ENCODE data around the gene COBL. TPM values are rescaled to one million over a fixed set of nuclear protein-coding genes. Genes with fewer than 3 reads are reported as not detected.

The COBL gene
- total and polyA plus RNA-seq, 2 of the 8 experiments (the other 6 are each of a cell fraction or from before 2014, with no cell fraction given) = 13.8 to 40.4 TPM

GRCh38 chr7:51090411-51090810 is 226.2 kb downstream of the COBL start:
- H2BK5ac ChIP-seq (ENCODE audit: low read depth, low read length) = no peak overlapping the region
- no peak overlapping the region for H2BK120ac ChIP-seq (replicated peaks; ENCODE audit: low read depth, low read length)
- no peaks in the 10 kb centered on the region for H3K27me3 ChIP-seq (replicated peaks in 1 of 4; ENCODE audit: control insufficient read depth in 3 of 4, extremely low read depth in 1 of 4, insufficient read depth in 3 of 4, low read length in 3 of 4)
- no peak overlapping the region for H4K8ac ChIP-seq (ENCODE audit: extremely low read depth, insufficient read depth, low read length)
- CTCF ChIA-PET (ENCODE audit: partially characterized antibody) = interaction anchor here (1.0 to 4.9 kb wide), 5 partner anchors 22 to 71 kb away, joined by 3 to 23 read pairs (median 5); no protein-coding TSS in a partner anchor
- H3K4me2 ChIP-seq (ENCODE audit: insufficient read depth in 1 of 2, low read depth in 2 of 2, low read length in 2 of 2) = no peak overlapping the region; a peak in 1 of 4 replicates
- H3K27ac ChIP-seq (ENCODE audit: low read depth, low read length) = no peak overlapping the region
- no peak overlapping the region for H3K9ac ChIP-seq (replicated peaks in 1 of 4; ENCODE audit: extremely low read depth in 1 of 4, low read depth in 3 of 4, low read length in 3 of 4)
- no peak overlapping the region for H4K91ac ChIP-seq (replicated peaks; ENCODE audit: insufficient read length, low read length)
- H3K14ac ChIP-seq (ENCODE audit: insufficient read length) = no peak overlapping the region
- H2BK15ac ChIP-seq (ENCODE audit: low read length) = no peak overlapping the region
- no peak overlapping the region for H4K5ac ChIP-seq (ENCODE audit: insufficient read length, low read depth, low read length)
- POLR2A ChIA-PET (ENCODE audit: partially characterized antibody) = interaction anchor here (0.6 to 2.3 kb wide), 2 partner anchors 10 kb away, joined by 4 to 11 read pairs; no protein-coding TSS in a partner anchor
- FAIRE-seq (peak; percentile 24), DNase-seq (ENCODE audit: low read depth in 1 of 2, low spot score in 2 of 2) (no peak)
- no peaks in the 10 kb centered on the region; the same call in 1 of the 2 replicates for H3K79me1 ChIP-seq (ENCODE audit: low read depth, low read length)
- no peak overlapping the region for H3K4me3 ChIP-seq (ENCODE audit: extremely low read depth in 1 of 4, insufficient read depth in 2 of 4, low read depth in 3 of 4, low read length in 4 of 4)
- H3K18ac ChIP-seq (ENCODE audit: extremely low read depth, low read length) = no peak overlapping the region
- H2BK12ac ChIP-seq (ENCODE audit: low read depth, low read length) = no peak overlapping the region
- H3K23ac ChIP-seq (ENCODE audit: insufficient read length) = no peak overlapping the region
- H3K4me1 ChIP-seq (replicated peaks in 1 of 4; ENCODE audit: control insufficient read depth in 3 of 4, insufficient read depth in 4 of 4, low read length in 3 of 4) = peaks cover 0 to 10% (median 7%) of the 10 kb centered on the region in 4 experiments; a peak in 5 of 7 replicates
- no peaks in the 10 kb centered on the region for H3K23me2 ChIP-seq (ENCODE audit: low read depth, low read length)
- H3K36me3 ChIP-seq (ENCODE audit: control insufficient read depth in 2 of 4, insufficient read depth in 4 of 4, low read length in 3 of 4) = no peaks in the 10 kb centered on the region; a peak in 1 of 8 replicates
- H3K4ac ChIP-seq (replicated peaks; ENCODE audit: insufficient read length, low read depth, low read length) = no peak overlapping the region
- no peaks in the 10 kb centered on the region for H3K79me2 ChIP-seq (ENCODE audit: control insufficient read depth in 1 of 2, insufficient read depth in 2 of 2, low read length in 2 of 2)
- no peak overlapping the region for H3K56ac ChIP-seq (replicated peaks; ENCODE audit: insufficient read length, low read depth, low read length)
- H4K20me1 ChIP-seq (replicated peaks in 1 of 2; ENCODE audit: control insufficient read depth in 1 of 2, insufficient read depth in 2 of 2, low read length in 2 of 2) = no peaks in the 10 kb centered on the region
- H2BK20ac ChIP-seq (ENCODE audit: low read length) = no peak overlapping the region
- no peak overlapping the region for H2AK5ac ChIP-seq (ENCODE audit: low read depth, low read length)
- peak; percentile 46 for TF ChIP-seq TEAD4 (IDR thresholded peaks at IDR 0.05; ENCODE audit: low read depth, low read length)
- TF ChIP-seq GABPA (IDR thresholded peaks at IDR 0.05; ENCODE audit: borderline replicate concordance, insufficient read depth, low read length) = no peak
- H2AFZ ChIP-seq (ENCODE audit: low read length) = no peak overlapping the region
- H3K9me3 ChIP-seq (ENCODE audit: insufficient read depth in 2 of 2, low read depth in 1 of 2, low read length in 1 of 2) = 0 out of 4 replicates have a peak, but pooled peaks cover 0 to 3% of the 10 kb centered on the region in 2 experiments
- 72% methylated on average over 2 of the region's 2 CpGs; no CpG with 5 or more reads in 1 of the 2 experiments for WGBS, 2 experiments (ENCODE audit: extremely low coverage in 1 of 2, insufficient coverage in 1 of 2, insufficient read length in 1 of 2, insufficient replicate concordance in 2 of 2, low coverage in 1 of 2, low lambda C conversion rate in 2 of 2, missing lambda C conversion rate in 1 of 2)
